H9 (cell line): Measurements from ENCODE around the gene TTC12. TPM values are rescaled to one million over a fixed set of nuclear protein-coding genes. Genes with fewer than 3 reads are reported as not detected.

Experiments
- DNase-seq: peaks from one replicate; pipeline ENCODE4 v3.0.0-alpha.2; 2017
- H2AFZ ChIP-seq: one replicate; pipeline ENCODE4 v1.6.1; 2013; ENCODE audit warnings: mild to moderate bottlenecking, low read length, control low read depth, moderate library complexity
- H2AK5ac ChIP-seq: 2 replicates; pipeline ENCODE4 v1.6.1; 2013; ENCODE audit warnings: low read length, control low read depth, mixed read lengths; ENCODE audit not compliant: insufficient read length
- H2BK120ac ChIP-seq: one replicate; pipeline ENCODE4 v1.6.1; 2013; ENCODE audit warnings: low read depth, mild to moderate bottlenecking, low read length, control low read depth, inconsistent platforms; ENCODE audit not compliant: poor library complexity, severe bottlenecking
- H2BK12ac ChIP-seq: 2 replicates; pipeline ENCODE4 v1.6.1; 2013; ENCODE audit warnings: low read length, control low read depth, mixed read lengths, low read depth; ENCODE audit not compliant: insufficient read length
- H2BK15ac ChIP-seq: 2 replicates; pipeline ENCODE4 v1.6.1; 2013; ENCODE audit warnings: low read depth, low read length, control low read depth
- H2BK20ac ChIP-seq: one replicate; pipeline ENCODE4 v1.6.1; 2013; ENCODE audit warnings: low read depth, mild to moderate bottlenecking, low read length, control low read depth, inconsistent platforms; ENCODE audit not compliant: poor library complexity, severe bottlenecking
- H2BK5ac ChIP-seq: 2 replicates; pipeline ENCODE4 v1.6.1; 2013; ENCODE audit warnings: low read length, control low read depth, mixed read lengths; ENCODE audit not compliant: insufficient read length
- H3K14ac ChIP-seq: 2 replicates; pipeline ENCODE4 v1.6.1; 2013; ENCODE audit warnings: low read length, control low read depth; ENCODE audit not compliant: insufficient read depth
- H3K18ac ChIP-seq: 2 replicates; pipeline ENCODE4 v1.6.1; 2013; ENCODE audit warnings: low read depth, mild to moderate bottlenecking, mixed read lengths, low read length, control low read depth; ENCODE audit not compliant: insufficient read length
- H3K23ac ChIP-seq: 2 replicates; pipeline ENCODE4 v1.6.1; 2013; ENCODE audit warnings: low read length, control low read depth, mixed read lengths, low read depth; ENCODE audit not compliant: insufficient read length
- H3K23me2 ChIP-seq: 2 replicates; pipeline ENCODE4 v1.6.1; 2013; ENCODE audit warnings: low read depth, mild to moderate bottlenecking, mixed read lengths, low read length, control low read depth; ENCODE audit not compliant: insufficient read length, poor library complexity, severe bottlenecking
- H3K27ac ChIP-seq: 2 replicates; pipeline ENCODE4 v1.5.1; 2013; ENCODE audit warnings: low read length, control low read depth, mixed read lengths, low read depth; ENCODE audit not compliant: insufficient read length
- H3K27me3 ChIP-seq: 2 replicates; pipeline ENCODE4 v1.6.1; 2013; ENCODE audit warnings: low read length, control low read depth, inconsistent platforms; ENCODE audit not compliant: insufficient read depth
- H3K4ac ChIP-seq: 2 replicates; pipeline ENCODE4 v1.6.1; 2013; ENCODE audit warnings: low read depth, mild to moderate bottlenecking, control low read depth, inconsistent platforms, low read length, moderate library complexity
- H3K4me1 ChIP-seq: 2 replicates; pipeline ENCODE4 v1.6.1; 2013; ENCODE audit warnings: low read length, control low read depth, inconsistent platforms; ENCODE audit not compliant: insufficient read depth
- H3K4me2 ChIP-seq: 2 replicates; pipeline ENCODE4 v1.6.1; 2013; ENCODE audit warnings: low read length, control low read depth, mixed read lengths; ENCODE audit not compliant: insufficient read length, insufficient read depth
- H3K56ac ChIP-seq: 2 replicates; pipeline ENCODE4 v1.6.1; 2013; ENCODE audit warnings: low read depth, mild to moderate bottlenecking, mixed read lengths, low read length, control low read depth; ENCODE audit not compliant: insufficient read length
- H3K79me1 ChIP-seq: 2 replicates; pipeline ENCODE4 v1.6.1; 2013; ENCODE audit warnings: low read depth, mild to moderate bottlenecking, moderate library complexity, low read length, control low read depth, inconsistent platforms; ENCODE audit not compliant: insufficient read depth, poor library complexity, severe bottlenecking
- H3K79me2 ChIP-seq: 2 replicates; pipeline ENCODE4 v1.6.1; 2013; ENCODE audit warnings: low read length, control low read depth, inconsistent platforms; ENCODE audit not compliant: insufficient read depth
- H3K9ac ChIP-seq: 2 replicates; pipeline ENCODE4 v1.6.1; 2013; ENCODE audit warnings: low read length, control low read depth, mixed read lengths; ENCODE audit not compliant: insufficient read length; ENCODE audit errors: extremely low read depth
- H3K9me3 ChIP-seq: one replicate; pipeline ENCODE4 v1.6.1; 2013; ENCODE audit warnings: low read depth, low read length, inconsistent platforms; ENCODE audit not compliant: control insufficient read depth
- H3T11ph ChIP-seq: one replicate; pipeline ENCODE4 v1.6.1; 2013; ENCODE audit warnings: mild to moderate bottlenecking, low read length, control low read depth, inconsistent platforms
- H4K20me1 ChIP-seq: one replicate; pipeline ENCODE4 v1.6.1; 2013; ENCODE audit not compliant: control insufficient read depth, insufficient read length, insufficient read depth
- H4K5ac ChIP-seq: 2 replicates; pipeline ENCODE4 v1.6.1; 2013; ENCODE audit warnings: low read depth, mild to moderate bottlenecking, mixed read lengths, low read length, control low read depth; ENCODE audit not compliant: insufficient read length
- H4K8ac ChIP-seq: replicated peaks from 2 replicates; pipeline ENCODE4 v1.6.1; 2013; ENCODE audit warnings: low read length, control low read depth, mixed read lengths, low read depth; ENCODE audit not compliant: insufficient read length
- H4K91ac ChIP-seq: 2 replicates; pipeline ENCODE4 v1.6.1; 2013; ENCODE audit warnings: low read depth, mild to moderate bottlenecking, moderate library complexity, mixed read lengths, low read length, control low read depth; ENCODE audit not compliant: insufficient read length
- H3K27ac Mint-ChIP-seq, 3 experiments: 2 replicates in 2 of 3; 3 replicates in 1 of 3; pipeline ENCODE4 v1.8.0; 2020 to 2021; ENCODE audit warnings: mixed read lengths in 3 of 3, mild to moderate bottlenecking in 1 of 3, moderate library complexity in 1 of 3
- H3K27me3 Mint-ChIP-seq: 2 replicates; pipeline ENCODE4 v1.8.0; 2021; ENCODE audit warnings: low read depth, mild to moderate bottlenecking, moderate library complexity, mixed read lengths
- H3K36me3 Mint-ChIP-seq, 3 experiments: 2 replicates in 2 of 3; 3 replicates in 1 of 3; pipeline ENCODE4 v1.8.0; 2020 to 2021; ENCODE audit warnings: low read depth in 3 of 3, mixed read lengths in 3 of 3; ENCODE audit not compliant: insufficient read depth in 1 of 3
- H3K4me1 Mint-ChIP-seq, 2 experiments: 2 replicates each; pipeline ENCODE4 v1.8.0; 2020; ENCODE audit warnings: mixed read lengths in 2 of 2
- H3K4me3 Mint-ChIP-seq, 2 experiments: 2 replicates in 1 of 2; 3 replicates in 1 of 2; pipeline ENCODE4 v1.8.0; 2020 to 2021; ENCODE audit warnings: mild to moderate bottlenecking in 2 of 2, mixed read lengths in 2 of 2, moderate library complexity in 1 of 2
- H3K9me3 Mint-ChIP-seq, 2 experiments: 2 replicates in 1 of 2; 3 replicates in 1 of 2; pipeline ENCODE4 v1.8.0; 2020; ENCODE audit warnings: mild to moderate bottlenecking in 2 of 2, mixed read lengths in 2 of 2, moderate library complexity in 1 of 2
- WGBS: extraction: QIAGEN DNeasy Blood & Tissue Kit; methylation state at CpG from one replicate; pipeline ENCODE4 v1.1.7; 2013; ENCODE audit warnings: missing lambda C conversion rate, low lambda C conversion rate, mixed read lengths; ENCODE audit not compliant: insufficient read length; ENCODE audit errors: extremely low coverage; 5-methylcytosine and 5-hydroxymethylcytosine counted together
- total RNA-seq: library from RNA; stranded (reverse); gene quantifications from 2 replicates; pipeline ENCODE4 v1.2.1, GENCODE V29; 2021
- TF ChIP-seq, protein P1 (sequence below): fragments of 200-600 bp; sonication (generic); conservative IDR thresholded peaks from 3 replicates; pipeline ENCODE4 v1.8.0; 2021; ENCODE audit warnings: antibody characterized with exemption, mild to moderate bottlenecking

TTC12 gene
- total RNA-seq, 1 experiment from 2014 or later: 8.3 TPM

DNA sequence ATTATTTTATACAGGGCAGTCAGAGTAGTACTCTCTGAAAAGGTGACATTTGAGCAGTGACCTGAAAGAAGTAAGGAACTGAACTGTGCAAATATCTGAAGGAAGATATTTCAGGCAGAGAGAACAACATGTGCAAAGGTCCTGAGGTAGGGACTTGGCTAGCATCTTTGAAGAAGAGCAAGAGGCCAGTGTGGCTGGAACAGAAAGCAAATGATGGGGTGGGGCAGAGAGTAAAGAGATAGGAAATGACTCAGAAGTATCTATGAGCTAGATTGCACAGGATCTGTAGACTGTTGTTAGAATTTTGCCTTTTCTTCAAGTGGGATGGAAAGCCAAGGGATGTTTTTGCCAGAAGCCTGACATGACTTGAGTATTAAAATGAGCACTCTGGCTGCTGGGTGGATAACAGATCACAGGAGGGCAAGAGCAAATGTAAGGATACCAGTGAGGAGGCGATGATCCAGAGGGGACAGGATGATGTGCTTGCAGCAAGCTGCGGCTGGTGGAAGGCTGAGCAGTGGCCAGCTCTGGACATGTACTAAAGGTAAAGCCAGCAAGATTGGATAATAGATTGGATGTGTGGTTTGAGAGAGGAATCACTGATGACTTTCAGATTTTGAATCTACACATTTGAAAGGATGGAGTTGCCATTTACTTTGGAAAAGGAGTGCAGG is 33.2 kb upstream of the TTC12 start:
- H3K4me1 Mint-ChIP-seq: no peaks in the 10 kb centered on the region; a peak in 1 of 4 replicates
- no CpG with 5 or more reads among the region's 2 CpGs for WGBS
- no peaks in the 10 kb centered on the region; the same call in 1 of the 2 replicates for H3K27me3 Mint-ChIP-seq

More for the DNA sequence above, 33.2 kb upstream of the TTC12 start:
- no peak overlapping the region for H3K27ac Mint-ChIP-seq
- no peaks in the 10 kb centered on the region for H3K23me2 ChIP-seq
- TF ChIP-seq, protein P1, sequence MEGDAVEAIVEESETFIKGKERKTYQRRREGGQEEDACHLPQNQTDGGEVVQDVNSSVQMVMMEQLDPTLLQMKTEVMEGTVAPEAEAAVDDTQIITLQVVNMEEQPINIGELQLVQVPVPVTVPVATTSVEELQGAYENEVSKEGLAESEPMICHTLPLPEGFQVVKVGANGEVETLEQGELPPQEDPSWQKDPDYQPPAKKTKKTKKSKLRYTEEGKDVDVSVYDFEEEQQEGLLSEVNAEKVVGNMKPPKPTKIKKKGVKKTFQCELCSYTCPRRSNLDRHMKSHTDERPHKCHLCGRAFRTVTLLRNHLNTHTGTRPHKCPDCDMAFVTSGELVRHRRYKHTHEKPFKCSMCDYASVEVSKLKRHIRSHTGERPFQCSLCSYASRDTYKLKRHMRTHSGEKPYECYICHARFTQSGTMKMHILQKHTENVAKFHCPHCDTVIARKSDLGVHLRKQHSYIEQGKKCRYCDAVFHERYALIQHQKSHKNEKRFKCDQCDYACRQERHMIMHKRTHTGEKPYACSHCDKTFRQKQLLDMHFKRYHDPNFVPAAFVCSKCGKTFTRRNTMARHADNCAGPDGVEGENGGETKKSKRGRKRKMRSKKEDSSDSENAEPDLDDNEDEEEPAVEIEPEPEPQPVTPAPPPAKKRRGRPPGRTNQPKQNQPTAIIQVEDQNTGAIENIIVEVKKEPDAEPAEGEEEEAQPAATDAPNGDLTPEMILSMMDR: no peak
- no peaks in the 10 kb centered on the region for H3K9me3 Mint-ChIP-seq
- H2BK120ac ChIP-seq: no peak overlapping the region
- H3K18ac ChIP-seq: no peak overlapping the region
- no peak overlapping the region for H4K91ac ChIP-seq
- H2AFZ ChIP-seq: no peak overlapping the region
- no peak overlapping the region for H3K56ac ChIP-seq
- H3K79me2 ChIP-seq: no peaks in the 10 kb centered on the region
- H3K79me1 ChIP-seq: no peaks in the 10 kb centered on the region
- no peak overlapping the region for H3K9ac ChIP-seq
- H4K5ac ChIP-seq: no peak overlapping the region
- no peak overlapping the region for H3K4me2 ChIP-seq
- H4K8ac ChIP-seq: no peak overlapping the region
- H3T11ph ChIP-seq: no peak overlapping the region
- no peaks in the 10 kb centered on the region for H3K9me3 ChIP-seq
- H3K36me3 Mint-ChIP-seq: no peaks in the 10 kb centered on the region
- H2BK15ac ChIP-seq: no peak overlapping the region
- no peak overlapping the region for H2BK20ac ChIP-seq
- H3K23ac ChIP-seq: no peak overlapping the region
- no peak overlapping the region for H3K27ac ChIP-seq
- no peaks in the 10 kb centered on the region for H3K4me1 ChIP-seq
- H3K4me3 Mint-ChIP-seq: no peak overlapping the region
- no peak overlapping the region for H2AK5ac ChIP-seq
- no peak overlapping the region for H2BK12ac ChIP-seq
- DNase-seq: no peak
- H3K27me3 ChIP-seq: no peaks in the 10 kb centered on the region
- no peak overlapping the region for H3K4ac ChIP-seq
- no peaks in the 10 kb centered on the region for H4K20me1 ChIP-seq
- no peak overlapping the region for H3K14ac ChIP-seq
- H2BK5ac ChIP-seq: no peak overlapping the region
